ENCODE results near the gene MAP7D2. TPM values are rescaled to one million over a fixed set of nuclear protein-coding genes. Genes with fewer than 3 reads are reported as not detected.

MAP7D2 gene
- polyA plus RNA-seq, 3 donors: 0.45 TPM; not detected in 2

DNA sequence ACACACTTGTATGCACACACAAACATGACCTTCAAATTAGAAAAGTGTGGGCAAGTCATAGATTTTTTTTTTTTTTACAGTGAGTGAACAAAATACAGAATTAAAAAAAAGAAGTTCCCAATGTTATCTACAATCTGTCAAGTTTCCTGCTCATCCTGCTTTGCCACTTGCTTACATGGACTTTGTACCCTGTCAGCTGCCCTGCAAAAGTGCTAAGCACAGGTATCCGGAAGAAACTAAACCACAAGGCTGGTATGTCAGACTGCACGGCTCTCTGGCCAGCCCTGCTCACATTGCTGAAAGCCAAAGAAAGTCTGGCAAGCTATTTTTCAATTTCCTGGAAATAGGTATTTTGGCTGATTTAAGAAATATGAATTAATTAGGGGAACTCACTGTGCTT, 87.0 kb downstream of the MAP7D2 start:
- intact Hi-C loops (cut with micrococcal nuclease): no loop called here
- no peaks in the 10 kb centered on the region for H3K27me3 ChIP-seq (ENCODE audit: control insufficient read depth in 2 of 2, insufficient read depth in 2 of 2, low read length in 2 of 2)
- no peak overlapping the region for H3K27ac ChIP-seq (ENCODE audit: low read depth in 1 of 2, low read length in 2 of 2)
- no peaks in the 10 kb centered on the region for H3K4me1 ChIP-seq (ENCODE audit: control insufficient read depth in 1 of 2, insufficient read depth in 2 of 2, low read length in 2 of 2)
- no peak for DNase-seq
- Mint-ChIP-seq H3K27ac (no peak overlapping the region), H3K4me1 (no peaks in the 10 kb centered on the region), H3K9me3 (no peaks in the 10 kb centered on the region), H3K36me3 (no peaks in the 10 kb centered on the region), H3K27me3 (ENCODE audit: low read depth in 3 of 3) (peaks cover 0 to 15% (median 0%) of the 10 kb centered on the region in 3 donors), H3K4me3 (no peak overlapping the region)
- H3K9me3 ChIP-seq (replicated peaks in 1 of 2; ENCODE audit: control insufficient read depth in 1 of 2, insufficient read depth in 1 of 2, low read length in 2 of 2): no peaks in the 10 kb centered on the region
- H3K36me3 ChIP-seq (replicated peaks in 1 of 2; ENCODE audit: control insufficient read depth in 1 of 2, insufficient read depth in 2 of 2, low read length in 2 of 2): no peaks in the 10 kb centered on the region
- no CpG with 5 or more reads among the region's 2 CpGs for WGBS (ENCODE audit: insufficient coverage)
- no peaks in the 10 kb centered on the region for H4K20me1 ChIP-seq (ENCODE audit: insufficient read depth, low read length)
- TF ChIP-seq, protein P1, sequence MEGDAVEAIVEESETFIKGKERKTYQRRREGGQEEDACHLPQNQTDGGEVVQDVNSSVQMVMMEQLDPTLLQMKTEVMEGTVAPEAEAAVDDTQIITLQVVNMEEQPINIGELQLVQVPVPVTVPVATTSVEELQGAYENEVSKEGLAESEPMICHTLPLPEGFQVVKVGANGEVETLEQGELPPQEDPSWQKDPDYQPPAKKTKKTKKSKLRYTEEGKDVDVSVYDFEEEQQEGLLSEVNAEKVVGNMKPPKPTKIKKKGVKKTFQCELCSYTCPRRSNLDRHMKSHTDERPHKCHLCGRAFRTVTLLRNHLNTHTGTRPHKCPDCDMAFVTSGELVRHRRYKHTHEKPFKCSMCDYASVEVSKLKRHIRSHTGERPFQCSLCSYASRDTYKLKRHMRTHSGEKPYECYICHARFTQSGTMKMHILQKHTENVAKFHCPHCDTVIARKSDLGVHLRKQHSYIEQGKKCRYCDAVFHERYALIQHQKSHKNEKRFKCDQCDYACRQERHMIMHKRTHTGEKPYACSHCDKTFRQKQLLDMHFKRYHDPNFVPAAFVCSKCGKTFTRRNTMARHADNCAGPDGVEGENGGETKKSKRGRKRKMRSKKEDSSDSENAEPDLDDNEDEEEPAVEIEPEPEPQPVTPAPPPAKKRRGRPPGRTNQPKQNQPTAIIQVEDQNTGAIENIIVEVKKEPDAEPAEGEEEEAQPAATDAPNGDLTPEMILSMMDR (IDR thresholded peaks at IDR 0.05): no peak
- H3K9ac ChIP-seq (ENCODE audit: insufficient read depth, low read length, poor library complexity, severe bottlenecking): no peak overlapping the region
- H2AFZ ChIP-seq (ENCODE audit: insufficient read depth, low read depth, low read length, poor library complexity, severe bottlenecking): no peak overlapping the region
- H3K79me2 ChIP-seq (ENCODE audit: insufficient read depth, low read length): no peaks in the 10 kb centered on the region
- no peak overlapping the region for H3K4me2 ChIP-seq (replicated peaks; ENCODE audit: extremely low read depth, low read length, poor library complexity, severe bottlenecking)
- H3K4me3 ChIP-seq (replicated peaks in 1 of 3; ENCODE audit: low read depth in 2 of 3, low read length in 3 of 3): no peak overlapping the region

DNA sequence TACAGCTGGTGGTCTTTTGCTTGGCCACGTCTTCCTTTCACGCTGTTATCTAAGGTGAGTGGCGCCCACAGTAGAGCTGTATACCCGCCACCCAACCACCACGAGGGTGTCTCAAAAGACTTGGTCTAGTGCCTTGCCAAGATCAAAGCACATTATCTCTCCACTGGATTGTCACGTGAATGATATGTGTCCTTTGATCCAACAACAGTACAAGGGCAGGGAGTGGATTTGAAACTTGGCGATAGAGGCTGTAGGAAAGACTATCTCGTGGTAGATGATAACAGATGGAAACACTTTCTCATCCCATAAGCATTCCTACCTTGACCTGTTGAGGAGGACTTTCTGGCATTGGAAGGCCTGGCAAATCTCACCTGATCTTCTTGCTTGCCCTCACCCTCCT, 88.1 kb downstream of the MAP7D2 start:
- H3K36me3 Mint-ChIP-seq: no peaks in the 10 kb centered on the region
- Histone ChIP-seq H3K27ac (ENCODE audit: low read depth in 1 of 2, low read length in 2 of 2) (no peak overlapping the region), H2AFZ (ENCODE audit: insufficient read depth, low read depth, low read length, poor library complexity, severe bottlenecking) (no peak overlapping the region), H3K79me2 (ENCODE audit: insufficient read depth, low read length) (no peaks in the 10 kb centered on the region), H3K4me2 (replicated peaks; ENCODE audit: extremely low read depth, low read length, poor library complexity, severe bottlenecking) (no peak overlapping the region), H3K9me3 (replicated peaks in 1 of 2; ENCODE audit: control insufficient read depth in 1 of 2, insufficient read depth in 1 of 2, low read length in 2 of 2) (no peaks in the 10 kb centered on the region), H4K20me1 (ENCODE audit: insufficient read depth, low read length) (no peaks in the 10 kb centered on the region), H3K27me3 (ENCODE audit: control insufficient read depth in 2 of 2, insufficient read depth in 2 of 2, low read length in 2 of 2) (no peaks in the 10 kb centered on the region), H3K9ac (ENCODE audit: insufficient read depth, low read length, poor library complexity, severe bottlenecking) (no peak overlapping the region), H3K4me3 (replicated peaks in 1 of 3; ENCODE audit: low read depth in 2 of 3, low read length in 3 of 3) (no peak overlapping the region), H3K36me3 (replicated peaks in 1 of 2; ENCODE audit: control insufficient read depth in 1 of 2, insufficient read depth in 2 of 2, low read length in 2 of 2) (no peaks in the 10 kb centered on the region), H3K4me1 (ENCODE audit: control insufficient read depth in 1 of 2, insufficient read depth in 2 of 2, low read length in 2 of 2) (no peaks in the 10 kb centered on the region)
- intact Hi-C loops (cut with micrococcal nuclease): no loop called here
- H3K27ac Mint-ChIP-seq: no peak overlapping the region
- H3K27me3 Mint-ChIP-seq (ENCODE audit: low read depth in 3 of 3): peaks cover 0 to 16% (median 2%) of the 10 kb centered on the region in 3 donors
- TF ChIP-seq, protein P1 (IDR thresholded peaks at IDR 0.05): no peak
- H3K4me1 Mint-ChIP-seq: no peaks in the 10 kb centered on the region
- WGBS (ENCODE audit: insufficient coverage): no CpG with 5 or more reads among the region's 8 CpGs
- no peak overlapping the region for H3K4me3 Mint-ChIP-seq
- no peaks in the 10 kb centered on the region for H3K9me3 Mint-ChIP-seq
- no peak for DNase-seq
